ENCODE results near the gene ZNF311. TPM values are rescaled to one million over a fixed set of nuclear protein-coding genes. Genes with fewer than 3 reads are reported as not detected.

The ZNF311 gene
- total and polyA plus RNA-seq, 8 donors: 1.7 to 8.0 (median 6.0) TPM

GRCh38 chr6:29025927-29026585 is 20.9 kb upstream of the ZNF311 start:
- H3K36me3 ChIP-seq: no peaks in the 10 kb centered on the region
- H3K4me3 ChIP-seq: no peak overlapping the region
- DNase-seq (no peak), ATAC-seq (no peak)
- intact Hi-C loops (cut with DNase I): no loop called here
- no peak for TF ChIP-seq CTCF (IDR thresholded peaks at IDR 0.05)
- H3K27ac ChIP-seq: no peak overlapping the region
- H3K9me3 ChIP-seq: no peaks in the 10 kb centered on the region
- no peaks in the 10 kb centered on the region for H3K4me1 ChIP-seq
- H3K27me3 ChIP-seq: peaks cover 7 to 73% of the 10 kb centered on the region in 2 donors

GRCh38 chr6:29021434-29021833 is 16.3 kb upstream of the ZNF311 start:
- H3K4me3 ChIP-seq: no peak overlapping the region
- intact Hi-C loops (cut with DNase I): no loop called here
- no peak overlapping the region for H3K27ac ChIP-seq
- no peak for ATAC-seq
- peaks cover 7 to 63% of the 10 kb centered on the region in 2 donors for H3K27me3 ChIP-seq
- no peaks in the 10 kb centered on the region for H3K36me3 ChIP-seq
- DNase-seq: no peak
- H3K4me1 ChIP-seq: peaks cover 0 to 7% of the 10 kb centered on the region in 2 donors
- TF ChIP-seq CTCF (IDR thresholded peaks at IDR 0.05): no peak
- H3K9me3 ChIP-seq: no peaks in the 10 kb centered on the region

- no peaks in the 10 kb centered on the region for H3K36me3 ChIP-seq
- no peaks in the 10 kb centered on the region for H3K9me3 ChIP-seq
- H3K27ac ChIP-seq: no peak overlapping the region
- TF ChIP-seq CTCF (IDR thresholded peaks at IDR 0.05): no peak
- peaks cover 4 to 63% of the 10 kb centered on the region in 2 donors for H3K27me3 ChIP-seq
- DNase-seq (no peak), ATAC-seq (no peak)
- peaks cover 0 to 13% of the 10 kb centered on the region in 2 donors for H3K4me1 ChIP-seq
- H3K4me3 ChIP-seq: no peak overlapping the region
- intact Hi-C loops (cut with DNase I): loop anchor here in 1 of 2 donors (5.0 to 10.0 kb wide), 2 partner anchors 182 to 335 kb away; no protein-coding TSS in a partner anchor
Measured at GRCh38 chr6:29019629-29020028, 14.5 kb upstream of the ZNF311 start.

- intact Hi-C loops (cut with DNase I): loop anchor here in 1 of 2 donors (5.0 to 10.0 kb wide), 2 partner anchors 180 to 333 kb away; no protein-coding TSS in a partner anchor
- Histone ChIP-seq H3K36me3 (no peaks in the 10 kb centered on the region), H3K4me3 (peak overlapping the region in 1 of 2 donors; percentile 46), H3K4me1 (peaks cover 0 to 13% of the 10 kb centered on the region in 2 donors), H3K9me3 (no peaks in the 10 kb centered on the region), H3K27me3 (peaks cover 6 to 66% of the 10 kb centered on the region in 2 donors), H3K27ac (no peak overlapping the region)
- DNase-seq (no peak), ATAC-seq (no peak)
- no peak for TF ChIP-seq CTCF (IDR thresholded peaks at IDR 0.05)
Measured at GRCh38 chr6:29017428-29017802, 12.3 kb upstream of the ZNF311 start.

GRCh38 chr6:29016559-29017427 is 11.7 kb upstream of the ZNF311 start:
- peak overlapping the region; percentile 30 to 46 for H3K4me3 ChIP-seq
- ATAC-seq (peak; percentile 97), DNase-seq (peak; percentile 76 to 90 (median 82))
- intact Hi-C loops (cut with DNase I): loop anchor here in 1 of 2 donors (5.0 to 10.0 kb wide), 2 partner anchors 179 to 332 kb away; no protein-coding TSS in a partner anchor
- H3K27ac ChIP-seq: no peak overlapping the region
- peak; percentile 71 to 79 for TF ChIP-seq CTCF (IDR thresholded peaks at IDR 0.05)
- H3K4me1 ChIP-seq: peaks cover 0 to 13% of the 10 kb centered on the region in 2 donors
- peaks cover 6 to 66% of the 10 kb centered on the region in 2 donors for H3K27me3 ChIP-seq
- no peaks in the 10 kb centered on the region for H3K9me3 ChIP-seq
- no peaks in the 10 kb centered on the region for H3K36me3 ChIP-seq

All from left lung (tissue), 10 donors.